Parathyroid adenoma (tissue), 2 donors: ENCODE data around the gene UNK.
"Not testable (repeated sequence)": the region's sequence is repeated elsewhere in the genome, so short reads cannot be mapped to it uniquely, and the experiment has no call there.

ENCODE experiments used
- H2AFZ ChIP-seq: fragments of 300-600 bp; sonication (generic); one replicate; pipeline ENCODE4 v1.7.0; 2017; ENCODE audit warnings: antibody characterized with exemption, mild to moderate bottlenecking
- H3K27ac ChIP-seq: fragments of 300-600 bp; sonication (generic); one replicate; pipeline ENCODE4 v1.7.0; 2017
- H3K27me3 ChIP-seq: fragments of 300-600 bp; sonication (generic); one replicate; pipeline ENCODE4 v1.7.0; 2017; ENCODE audit warnings: low read length; ENCODE audit not compliant: control insufficient read depth, insufficient read depth
- H3K36me3 ChIP-seq: fragments of 300-600 bp; sonication (generic); one replicate; pipeline ENCODE4 v1.7.0; 2017; ENCODE audit warnings: low read length; ENCODE audit not compliant: control insufficient read depth, insufficient read depth
- H3K4me1 ChIP-seq: fragments of 300-600 bp; sonication (generic); one replicate; pipeline ENCODE4 v1.7.0; 2017; ENCODE audit warnings: control low read depth
- H3K4me2 ChIP-seq: fragments of 300-600 bp; sonication (generic); one replicate; pipeline ENCODE4 v1.7.0; 2017; ENCODE audit warnings: low read length
- H3K4me3 ChIP-seq: fragments of 300-600 bp; sonication (generic); one replicate; pipeline ENCODE4 v1.7.0; 2017; ENCODE audit warnings: low read depth, low read length
- H3K79me2 ChIP-seq: fragments of 300-600 bp; sonication (generic); one replicate; pipeline ENCODE4 v1.7.0; 2017; ENCODE audit warnings: control low read depth
- H3K9ac ChIP-seq: fragments of 300-600 bp; sonication (generic); one replicate; pipeline ENCODE4 v1.7.0; 2017; ENCODE audit warnings: mild to moderate bottlenecking
- H3K9me3 ChIP-seq: fragments of 300-600 bp; sonication (generic); one replicate; pipeline ENCODE4 v1.7.0; 2017; ENCODE audit warnings: low read length; ENCODE audit not compliant: control insufficient read depth
- TF ChIP-seq, protein P1 (sequence below): fragments of 300-600 bp; sonication (generic); IDR thresholded peaks from one replicate; pipeline ENCODE4 v1.7.0; 2017; ENCODE audit warnings: antibody characterized with exemption, mild to moderate bottlenecking
- donor health status: primary hyperparathyroidism.

The UNK gene

DNA sequence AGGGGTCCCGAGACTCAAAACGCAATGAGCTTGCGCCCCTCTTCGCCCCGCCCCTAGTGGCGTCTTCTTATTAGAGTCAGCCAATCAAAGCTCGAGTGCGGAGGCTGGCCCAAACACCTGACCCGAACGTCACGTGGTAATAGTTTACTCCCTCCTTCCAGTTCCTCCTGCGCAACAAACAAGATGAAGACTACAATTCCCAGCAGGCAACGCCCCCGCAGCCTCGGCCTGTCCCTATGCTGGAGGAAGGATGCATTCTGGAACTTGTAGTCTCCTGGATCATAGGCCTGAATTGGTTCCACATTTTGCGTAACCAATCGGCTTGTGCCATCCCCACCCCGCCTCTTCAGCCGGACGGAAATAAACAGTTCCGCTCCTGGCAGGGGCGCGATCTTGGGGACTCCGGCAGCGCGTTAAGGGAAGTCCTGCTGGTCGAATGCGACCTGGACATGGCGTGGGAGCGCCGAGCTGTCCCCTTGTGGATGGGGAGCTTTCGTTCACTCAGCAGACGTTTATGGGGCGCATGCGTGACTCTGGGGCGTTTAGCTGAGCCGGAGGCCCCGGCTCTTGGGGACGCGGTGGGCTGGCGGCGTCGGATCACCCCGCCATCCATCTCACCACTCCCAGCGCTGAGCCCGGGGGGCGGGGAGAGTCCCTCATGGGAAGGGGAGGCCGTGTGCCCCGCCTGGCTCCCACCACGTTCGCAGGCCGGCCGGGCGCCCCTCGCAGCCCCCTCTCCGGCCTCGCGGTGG, 70.9 kb downstream of the UNK start, which contains the start of gene WBP2:
TSS of gene WBP2 (minus strand) at position 26 of the 752 bp plus-strand sequence. CDS start 38 bp downstream, outside the sequence.
- Histone ChIP-seq H2AFZ (peak within 1 kb of the TSS; percentile 77), H3K9me3 (no peaks in the 10 kb centered on the region), H3K4me2 (peak within 1 kb of the TSS; percentile 92), H3K27me3 (no peaks in the 10 kb centered on the region), H3K9ac (peak within 1 kb of the TSS; percentile 62), H3K79me2 (peaks cover 3% of the 10 kb centered on the region), H3K36me3 (no peaks in the 10 kb centered on the region), H3K27ac (peak within 1 kb of the TSS; percentile 85), H3K4me3 (peak within 1 kb of the TSS; percentile 86), H3K4me1 (peaks cover 3% of the 10 kb centered on the region)
- TF ChIP-seq, protein P1, sequence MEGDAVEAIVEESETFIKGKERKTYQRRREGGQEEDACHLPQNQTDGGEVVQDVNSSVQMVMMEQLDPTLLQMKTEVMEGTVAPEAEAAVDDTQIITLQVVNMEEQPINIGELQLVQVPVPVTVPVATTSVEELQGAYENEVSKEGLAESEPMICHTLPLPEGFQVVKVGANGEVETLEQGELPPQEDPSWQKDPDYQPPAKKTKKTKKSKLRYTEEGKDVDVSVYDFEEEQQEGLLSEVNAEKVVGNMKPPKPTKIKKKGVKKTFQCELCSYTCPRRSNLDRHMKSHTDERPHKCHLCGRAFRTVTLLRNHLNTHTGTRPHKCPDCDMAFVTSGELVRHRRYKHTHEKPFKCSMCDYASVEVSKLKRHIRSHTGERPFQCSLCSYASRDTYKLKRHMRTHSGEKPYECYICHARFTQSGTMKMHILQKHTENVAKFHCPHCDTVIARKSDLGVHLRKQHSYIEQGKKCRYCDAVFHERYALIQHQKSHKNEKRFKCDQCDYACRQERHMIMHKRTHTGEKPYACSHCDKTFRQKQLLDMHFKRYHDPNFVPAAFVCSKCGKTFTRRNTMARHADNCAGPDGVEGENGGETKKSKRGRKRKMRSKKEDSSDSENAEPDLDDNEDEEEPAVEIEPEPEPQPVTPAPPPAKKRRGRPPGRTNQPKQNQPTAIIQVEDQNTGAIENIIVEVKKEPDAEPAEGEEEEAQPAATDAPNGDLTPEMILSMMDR: peak; percentile 63

DNA sequence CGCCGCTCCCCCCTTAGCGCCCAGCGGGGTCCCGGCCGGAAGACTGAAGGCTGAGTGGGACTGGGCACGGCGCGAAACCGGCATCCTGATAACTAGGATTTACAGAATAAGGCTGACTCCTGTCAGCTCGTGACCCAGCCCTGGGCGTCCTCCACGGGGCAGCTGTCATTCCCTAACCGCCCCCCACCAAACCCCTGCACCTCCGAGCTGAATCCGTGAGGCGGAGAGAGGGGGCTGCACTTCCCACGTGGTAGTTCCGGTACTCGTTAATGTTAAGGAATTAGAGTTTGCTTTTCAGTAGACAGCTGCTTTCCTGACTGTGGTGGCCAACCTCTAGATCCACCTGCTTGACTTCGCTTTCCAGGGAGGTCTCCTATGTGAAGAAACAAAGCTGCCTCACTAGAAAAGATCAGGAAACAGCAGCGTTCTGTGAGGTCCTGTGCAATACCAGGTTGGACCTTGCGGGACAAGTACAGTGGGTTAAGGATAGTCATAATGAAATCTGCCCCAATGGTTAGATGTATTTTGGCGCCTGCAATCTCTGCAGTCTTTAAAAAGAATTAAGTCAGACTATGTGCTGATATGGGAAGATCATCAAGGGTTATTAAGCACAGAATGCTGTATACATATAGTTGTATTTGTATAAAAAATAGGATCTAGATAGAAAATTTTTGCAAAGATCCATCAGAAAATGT, 71.6 kb downstream of the UNK start:
- peak overlapping the region; percentile 77 for H2AFZ ChIP-seq
- H3K4me1 ChIP-seq: peaks cover 3% of the 10 kb centered on the region
- no peaks in the 10 kb centered on the region for H3K9me3 ChIP-seq
- peak overlapping the region; percentile 62 for H3K9ac ChIP-seq
- peak overlapping the region; percentile 85 for H3K27ac ChIP-seq
- TF ChIP-seq, protein P1: no peak
- H3K79me2 ChIP-seq: peaks cover 3% of the 10 kb centered on the region
- no peaks in the 10 kb centered on the region for H3K36me3 ChIP-seq
- no peaks in the 10 kb centered on the region for H3K27me3 ChIP-seq
- peak overlapping the region; percentile 86 for H3K4me3 ChIP-seq
- H3K4me2 ChIP-seq: peak overlapping the region; percentile 83

DNA sequence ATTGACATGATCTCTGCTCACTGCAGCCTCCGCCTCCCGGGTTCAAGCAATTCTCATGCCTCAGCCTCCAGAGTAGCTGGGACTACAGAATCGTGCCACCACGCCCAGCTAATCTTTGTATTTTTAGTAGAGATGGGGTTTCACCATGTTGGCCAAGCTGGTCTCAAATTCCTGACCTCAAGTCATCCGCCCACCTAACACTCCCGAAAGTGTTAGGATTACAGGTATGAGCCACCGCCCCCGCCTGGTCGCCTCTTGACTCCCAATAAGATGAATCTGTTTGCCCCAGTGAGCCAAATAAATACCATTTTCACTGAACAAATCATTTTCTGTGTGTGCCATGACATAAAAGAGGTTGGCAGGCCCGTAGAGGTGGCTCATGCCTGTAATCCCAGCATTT, 74.8 kb downstream of the UNK start:
- not testable (repeated sequence) for H3K4me1 ChIP-seq

DNA sequence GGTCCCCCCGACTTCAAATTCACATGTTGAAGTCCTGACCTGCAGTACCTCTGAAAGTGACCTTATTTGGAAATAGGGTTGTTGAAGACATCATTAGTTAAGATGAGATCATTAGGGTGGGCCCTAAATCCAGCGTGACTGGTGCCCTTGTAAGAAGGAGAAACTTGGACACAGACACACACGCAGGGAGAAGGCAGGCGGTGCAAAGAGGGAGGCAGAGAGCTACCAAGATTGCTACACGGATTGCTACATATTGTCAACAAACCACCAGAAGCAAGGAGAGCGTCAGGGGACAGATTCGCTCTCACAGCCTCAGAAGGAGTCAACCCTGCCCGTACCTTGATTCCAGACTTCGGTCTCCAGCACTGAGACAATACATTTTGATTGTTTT, 77.3 kb downstream of the UNK start:
- no peak overlapping the region for H3K9ac ChIP-seq
- no peak overlapping the region for H3K4me3 ChIP-seq
- no peaks in the 10 kb centered on the region for H3K9me3 ChIP-seq
- H3K4me1 ChIP-seq: no peaks in the 10 kb centered on the region
- H3K27ac ChIP-seq: no peak overlapping the region
- no peak overlapping the region for H2AFZ ChIP-seq
- H3K36me3 ChIP-seq: no peaks in the 10 kb centered on the region
- TF ChIP-seq, protein P1: no peak
- H3K79me2 ChIP-seq: no peaks in the 10 kb centered on the region
- no peak overlapping the region for H3K4me2 ChIP-seq
- H3K27me3 ChIP-seq: no peaks in the 10 kb centered on the region

More for the DNA sequence above, 74.8 kb downstream of the UNK start:
- H3K79me2 ChIP-seq, H3K4me2 ChIP-seq, H3K27me3 ChIP-seq, H3K27ac ChIP-seq, H3K4me3 ChIP-seq, H3K36me3 ChIP-seq, H2AFZ ChIP-seq, H3K9me3 ChIP-seq, H3K9ac ChIP-seq: not testable (repeated sequence)

DNA sequence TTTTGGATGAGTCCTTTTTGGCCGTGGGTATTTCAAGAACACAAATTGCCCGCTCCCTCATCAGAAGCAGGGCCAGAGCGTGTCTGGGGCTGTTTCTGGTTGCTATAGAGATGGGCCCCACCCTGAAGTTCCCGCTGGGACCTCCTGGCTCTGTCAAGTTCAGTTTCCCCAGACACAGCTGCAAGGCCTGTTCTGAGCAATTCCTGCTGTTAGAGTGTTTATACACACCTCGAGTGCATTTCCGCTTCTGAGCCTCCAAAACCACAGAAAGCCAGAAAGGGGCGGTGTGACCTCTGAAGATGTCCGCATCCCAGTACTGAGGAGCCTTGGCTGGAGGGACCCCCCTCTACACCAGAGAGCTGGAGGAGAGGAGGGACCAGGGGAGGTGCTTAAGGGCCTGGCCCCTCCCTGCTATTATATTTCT, 79.9 kb downstream of the UNK start:
- Histone ChIP-seq H2AFZ (no peak overlapping the region), H3K27ac (peak overlapping the region; percentile 1), H3K4me3 (no peak overlapping the region), H3K36me3 (no peaks in the 10 kb centered on the region), H3K4me2 (no peak overlapping the region), H3K4me1 (no peaks in the 10 kb centered on the region), H3K9me3 (no peaks in the 10 kb centered on the region), H3K79me2 (no peaks in the 10 kb centered on the region), H3K27me3 (no peaks in the 10 kb centered on the region), H3K9ac (no peak overlapping the region)
- TF ChIP-seq, protein P1: no peak

DNA sequence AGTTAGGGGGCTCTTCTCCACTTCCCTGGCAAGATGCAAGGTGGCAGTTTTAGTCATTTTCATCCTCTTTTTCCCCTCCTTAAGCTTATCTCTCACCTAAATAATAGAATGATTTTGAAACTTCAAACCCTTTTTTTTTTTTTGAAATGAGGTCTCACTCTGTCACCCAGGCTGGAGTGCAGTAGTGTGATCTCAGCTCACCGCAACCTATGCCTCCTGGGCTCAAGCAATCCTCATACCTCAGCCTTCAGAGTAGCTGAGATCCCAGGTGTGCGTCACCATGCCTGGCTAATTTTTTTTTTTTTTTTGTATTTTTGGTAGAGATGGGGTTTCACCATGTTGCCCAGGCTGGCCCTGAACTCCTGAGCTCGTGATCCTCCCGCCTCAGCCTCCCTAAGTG, 80.3 kb downstream of the UNK start:
- not testable (repeated sequence) for H3K79me2 ChIP-seq, H3K27me3 ChIP-seq, H3K27ac ChIP-seq, H3K4me2 ChIP-seq, H3K4me1 ChIP-seq, H3K9ac ChIP-seq, H2AFZ ChIP-seq, H3K4me3 ChIP-seq, H3K9me3 ChIP-seq, H3K36me3 ChIP-seq

DNA sequence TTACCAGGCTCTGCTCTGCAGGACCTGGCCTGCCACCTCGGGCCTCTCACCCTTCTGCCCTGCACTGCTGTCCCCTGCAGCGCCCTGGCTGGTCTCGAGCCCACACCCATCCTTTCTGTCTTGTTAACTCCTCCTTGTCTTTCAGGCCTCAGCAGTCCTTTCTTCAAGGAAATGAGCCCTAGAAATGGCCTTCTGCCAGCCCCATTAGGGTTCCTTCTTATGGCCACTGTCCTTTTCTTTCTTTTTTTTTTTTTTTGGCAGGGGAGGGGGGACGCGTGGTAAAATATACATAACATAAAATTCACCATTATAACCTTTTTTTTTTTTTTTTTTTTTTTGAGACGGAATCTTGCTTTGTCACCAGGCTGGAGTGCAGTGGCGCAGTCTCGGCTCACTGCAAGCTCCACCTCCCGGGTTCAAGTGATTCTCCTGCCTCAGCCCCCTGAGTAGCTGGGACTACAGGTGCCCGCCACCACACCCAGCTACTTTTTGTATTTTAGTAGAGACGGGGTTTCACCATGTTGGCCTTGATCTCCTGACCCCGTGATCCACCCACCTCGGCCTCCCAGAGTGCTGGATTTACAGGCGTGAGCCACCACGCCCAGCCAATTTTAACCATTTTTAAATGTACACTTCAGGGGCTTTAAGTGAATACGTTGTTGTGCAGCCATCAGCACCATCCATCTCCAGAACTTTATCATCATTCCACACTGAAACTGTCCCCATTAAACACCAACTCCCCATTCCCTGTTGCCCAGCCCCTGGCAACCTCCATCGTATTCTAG, 81.0 kb downstream of the UNK start:
- H3K9me3 ChIP-seq, H3K36me3 ChIP-seq, H3K27me3 ChIP-seq, H3K4me3 ChIP-seq, H3K4me1 ChIP-seq, H3K4me2 ChIP-seq, H3K79me2 ChIP-seq, H3K27ac ChIP-seq, H2AFZ ChIP-seq, H3K9ac ChIP-seq: not testable (repeated sequence)
